ENCODE measurements around the gene ELOVL6.
A peak's percentile ranks its signal among the peaks of the same experiment; 100 is the strongest.
"Not testable (repeated sequence)": the region's sequence is repeated elsewhere in the genome, so short reads cannot be mapped to it uniquely, and the experiment has no call there.

Gene ELOVL6

DNA sequence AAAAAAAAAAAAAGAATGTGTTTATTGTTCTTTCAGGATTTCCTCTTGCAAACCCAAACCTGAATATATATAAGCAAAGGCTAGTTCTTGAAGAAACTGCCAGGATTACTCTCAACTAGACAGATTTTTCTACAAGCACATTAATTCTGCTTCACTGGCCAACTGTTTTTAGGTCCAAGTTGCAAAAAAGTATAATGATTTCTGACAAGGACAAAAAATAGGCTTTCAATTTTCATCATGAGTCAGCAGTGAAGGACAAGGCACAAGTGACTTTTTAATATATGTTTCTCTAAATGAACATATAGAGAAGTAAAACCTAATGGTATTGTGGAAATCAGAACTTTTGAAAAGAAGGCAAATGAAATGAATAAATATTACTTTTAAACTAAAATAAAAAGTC is 73.7 kb downstream of the ELOVL6 start:
- no peak for DNase-seq (ENCODE audit: low read depth in 3 of 3)

DNA sequence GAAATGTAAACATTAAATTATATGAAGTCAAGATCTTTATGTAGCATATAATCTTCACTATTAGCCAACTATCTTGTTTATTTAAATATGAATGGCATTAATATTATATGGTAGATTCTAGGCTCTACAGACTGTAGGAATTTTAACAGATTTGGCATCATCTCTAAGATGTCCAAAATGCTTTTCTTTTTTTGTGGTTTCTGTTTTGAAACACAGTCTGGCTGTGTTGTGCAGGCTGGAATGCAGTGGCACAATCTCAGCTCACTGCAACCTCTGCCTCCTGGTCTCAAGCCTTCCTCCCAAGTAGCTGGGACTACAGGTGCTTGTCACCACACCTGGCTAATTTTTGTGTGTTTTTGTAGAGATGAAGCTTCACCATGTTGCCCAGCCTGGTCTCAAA is 76.2 kb downstream of the ELOVL6 start:
- no peak for DNase-seq (ENCODE audit: low read depth in 3 of 3)

DNA sequence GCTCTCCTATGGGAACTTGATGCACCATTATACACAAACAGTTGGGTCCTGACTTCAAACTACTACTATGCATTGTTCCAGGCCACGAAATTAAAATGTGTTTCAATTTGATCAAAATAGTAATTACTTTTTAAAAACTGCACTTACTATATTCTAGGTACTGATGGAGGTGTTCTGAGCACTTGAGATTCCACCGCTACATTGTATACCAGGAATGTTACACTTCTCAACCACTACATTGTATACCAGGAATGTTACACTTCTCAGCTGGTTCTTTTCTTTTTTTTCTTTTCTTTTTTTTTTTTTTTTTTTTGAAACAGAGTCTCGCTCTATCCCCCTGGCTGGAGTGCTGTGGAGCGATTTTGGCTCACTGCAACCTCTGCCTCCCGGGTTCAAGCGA is 77.9 kb downstream of the ELOVL6 start:
- no peak for DNase-seq (ENCODE audit: low read depth in 3 of 3)

DNA sequence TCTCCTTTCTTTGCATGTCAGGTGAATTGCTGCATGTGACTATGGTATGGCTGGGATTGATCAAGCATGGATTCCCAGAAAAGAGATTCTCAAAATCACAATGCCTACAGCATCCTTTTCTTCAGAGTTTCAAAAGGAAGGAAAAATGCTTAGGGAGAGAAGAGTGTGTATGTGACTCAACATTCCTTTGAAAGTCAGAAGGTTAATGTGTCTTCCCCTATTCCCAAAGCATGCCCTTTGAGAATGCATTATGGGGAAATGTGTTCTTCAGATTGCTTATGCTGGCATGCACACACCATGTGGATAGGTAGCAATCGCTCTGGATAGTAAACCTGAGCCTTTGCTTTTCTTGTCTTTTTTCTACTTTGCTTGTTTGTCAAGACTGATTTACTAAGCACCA is 78.5 kb downstream of the ELOVL6 start:
- no peak for DNase-seq (ENCODE audit: low read depth in 3 of 3)

DNA sequence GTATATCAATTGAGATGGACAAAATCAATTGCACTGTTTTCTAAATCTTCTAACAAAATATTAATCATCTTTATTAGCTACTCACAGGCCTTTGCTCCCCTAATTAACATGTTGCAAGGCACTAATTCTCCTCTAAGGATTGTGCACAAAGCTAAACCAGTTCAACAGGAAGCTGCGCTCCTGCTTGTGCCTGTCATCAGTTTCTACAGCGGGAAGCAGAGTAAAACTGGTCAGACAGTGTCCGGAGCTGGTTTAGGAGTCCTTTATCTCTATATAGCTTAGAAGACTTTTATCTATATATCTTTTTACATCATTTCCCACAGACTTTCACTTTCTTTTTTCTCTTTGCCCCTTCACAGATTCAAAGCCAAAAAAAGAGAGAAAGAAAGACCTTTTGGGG is 79.1 kb downstream of the ELOVL6 start:
- no peak for DNase-seq (ENCODE audit: low read depth in 3 of 3)

DNA sequence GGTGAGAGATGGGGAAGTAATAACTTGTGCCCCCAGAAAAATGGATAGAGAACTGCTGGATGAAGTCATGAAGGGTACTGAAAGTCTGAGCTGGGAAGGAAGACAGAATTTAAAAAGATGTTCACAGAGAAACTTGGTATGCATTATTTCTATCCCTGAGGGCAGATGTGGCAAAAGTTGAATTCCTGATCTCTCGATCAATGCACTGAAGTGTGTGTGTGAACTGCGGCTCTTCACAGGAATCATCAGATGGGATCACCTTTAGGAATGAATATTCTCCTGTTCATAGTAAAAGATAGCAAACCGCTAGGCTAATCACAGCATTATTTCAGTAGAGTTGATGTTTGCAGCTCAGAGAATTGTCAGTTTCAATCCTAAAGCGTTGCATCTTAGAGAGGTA is 86.4 kb downstream of the ELOVL6 start:
- DNase-seq (ENCODE audit: low read depth in 3 of 3): no peak

DNA sequence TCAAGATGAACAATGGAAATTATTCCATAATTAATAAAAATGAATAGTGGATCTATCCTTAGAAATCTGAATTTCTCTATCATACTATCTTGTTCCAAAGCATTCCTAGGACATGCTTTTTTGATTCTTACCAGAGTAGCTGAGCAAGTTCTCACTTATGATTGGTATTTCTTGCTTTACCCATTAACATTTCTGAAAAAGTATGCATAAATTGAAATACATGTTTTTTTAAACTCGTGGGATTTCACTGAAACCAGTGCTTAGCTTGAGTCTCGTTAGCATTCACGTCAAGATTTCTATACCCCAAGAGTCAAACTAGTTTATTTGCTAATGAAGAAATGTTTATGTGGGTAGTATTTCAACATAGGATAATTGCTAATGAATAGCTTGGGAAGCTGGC is 89.0 kb downstream of the ELOVL6 start:
- DNase-seq (ENCODE audit: low read depth in 3 of 3): no peak

DNA sequence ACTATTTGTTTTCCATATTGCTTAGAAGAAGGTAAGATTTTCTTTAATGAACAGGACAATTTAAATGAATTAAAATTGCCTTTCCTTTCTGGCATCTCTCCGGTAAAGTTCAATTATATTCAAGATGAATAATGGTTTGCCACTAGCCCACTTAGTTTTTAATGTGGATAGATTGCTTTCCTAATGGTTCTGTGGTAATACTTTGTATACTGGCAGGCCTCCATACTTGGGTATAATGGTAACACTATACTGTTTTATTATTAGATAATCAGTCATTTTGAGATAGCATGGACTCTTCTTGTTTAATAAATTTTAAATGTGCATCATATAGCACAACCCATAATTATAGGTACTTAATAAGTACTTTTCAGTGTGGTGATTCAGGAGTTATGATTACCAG is 89.5 kb downstream of the ELOVL6 start:
- no peak for DNase-seq (ENCODE audit: low read depth in 3 of 3)

DNA sequence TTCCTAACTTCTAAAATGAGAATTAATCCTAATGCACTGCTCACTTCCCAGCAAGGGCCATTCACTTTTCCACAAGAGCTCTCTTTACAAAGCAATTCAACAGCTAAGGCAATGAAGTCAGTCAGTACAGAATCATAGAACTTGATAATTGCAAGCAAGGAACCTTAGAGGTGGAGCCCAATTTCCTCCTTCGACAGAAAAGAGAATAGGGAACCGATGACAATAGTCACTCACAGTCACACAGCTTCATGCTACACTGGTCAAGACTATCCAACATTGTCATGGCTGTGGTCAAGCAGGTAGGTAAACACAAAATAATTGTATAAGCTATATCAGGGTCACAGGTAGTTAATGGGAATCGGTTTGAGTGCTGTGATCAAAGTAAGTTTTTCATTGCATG is 90.0 kb downstream of the ELOVL6 start:
- no peak for DNase-seq (ENCODE audit: low read depth in 3 of 3)

DNA sequence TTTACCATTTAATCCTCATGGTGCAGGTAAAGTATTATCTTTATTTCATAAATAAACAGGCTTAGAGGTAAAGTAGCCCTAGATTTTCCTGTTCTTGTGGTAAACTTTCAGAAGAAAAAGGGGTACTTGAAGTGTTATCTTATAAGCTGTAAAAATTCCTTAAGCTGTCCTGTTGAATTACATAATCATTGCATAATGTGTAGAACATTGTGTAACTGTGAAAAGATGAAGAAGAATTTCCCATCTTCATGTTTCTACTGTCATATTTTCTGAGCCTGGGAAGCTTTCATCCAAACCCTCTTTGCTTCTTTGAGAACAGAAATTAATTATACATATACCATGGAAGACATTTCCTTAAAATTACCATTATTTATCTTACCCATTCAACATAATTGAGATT is 90.5 kb downstream of the ELOVL6 start:
- DNase-seq (ENCODE audit: low read depth in 3 of 3): no peak

DNA sequence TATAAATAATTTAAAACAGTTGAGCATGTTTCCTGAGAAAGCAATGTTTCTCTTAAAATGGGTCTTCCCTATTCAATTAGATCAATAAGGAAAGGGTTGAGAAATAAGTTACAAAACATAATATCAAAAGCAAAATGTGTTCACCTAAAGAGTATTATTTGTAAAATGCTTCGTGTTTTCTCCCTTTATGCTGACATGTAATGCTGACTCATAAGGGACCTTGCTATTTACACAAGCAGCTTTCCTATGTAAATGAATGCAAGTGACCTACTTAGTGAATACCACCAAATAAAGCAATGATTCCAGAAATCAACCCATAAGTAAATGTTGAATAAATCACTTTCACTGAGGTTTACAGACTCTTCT is 91.5 kb downstream of the ELOVL6 start:
- no peak for DNase-seq (ENCODE audit: low read depth in 3 of 3)

DNA sequence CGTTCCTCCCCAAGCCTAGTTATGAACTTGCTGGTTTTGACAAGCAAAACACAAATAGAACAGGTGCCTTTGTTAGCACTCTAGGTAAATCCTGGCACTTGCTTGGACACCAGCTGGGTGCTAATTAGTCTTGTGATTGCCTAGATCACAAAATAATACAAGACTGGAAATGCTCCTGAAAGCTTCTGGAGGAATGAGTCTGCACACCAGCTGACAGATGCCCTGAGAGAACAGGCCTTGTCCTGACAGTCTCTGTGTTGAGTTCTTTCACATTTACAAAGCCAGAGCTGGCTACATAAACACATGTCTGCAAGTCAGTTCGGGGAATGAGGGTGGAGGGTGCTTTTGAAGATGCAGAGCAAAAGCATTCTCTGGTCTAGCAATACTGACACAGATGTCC is 93.8 kb downstream of the ELOVL6 start:
- no peak for DNase-seq (ENCODE audit: low read depth in 3 of 3)

DNA sequence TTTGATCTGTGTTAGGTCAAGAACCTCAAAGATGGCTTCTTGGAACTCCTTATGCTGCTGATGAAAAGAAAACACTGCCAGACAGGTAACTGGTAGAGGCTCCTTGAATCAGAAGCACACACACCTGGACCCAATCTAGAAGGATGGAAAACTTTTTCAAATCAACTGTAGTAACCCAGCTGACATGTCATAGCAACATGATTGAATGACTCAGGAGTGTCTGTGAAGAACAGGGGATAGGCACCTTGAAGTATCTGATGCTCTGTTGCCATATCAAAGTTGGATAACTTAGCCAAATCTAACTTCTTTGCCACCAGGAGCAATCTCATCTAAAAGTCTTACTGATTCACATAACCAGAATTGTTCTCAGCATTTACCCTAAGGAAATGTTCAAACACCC is 98.8 kb downstream of the ELOVL6 start:
- DNase-seq (ENCODE audit: low read depth in 3 of 3): no peak

DNA sequence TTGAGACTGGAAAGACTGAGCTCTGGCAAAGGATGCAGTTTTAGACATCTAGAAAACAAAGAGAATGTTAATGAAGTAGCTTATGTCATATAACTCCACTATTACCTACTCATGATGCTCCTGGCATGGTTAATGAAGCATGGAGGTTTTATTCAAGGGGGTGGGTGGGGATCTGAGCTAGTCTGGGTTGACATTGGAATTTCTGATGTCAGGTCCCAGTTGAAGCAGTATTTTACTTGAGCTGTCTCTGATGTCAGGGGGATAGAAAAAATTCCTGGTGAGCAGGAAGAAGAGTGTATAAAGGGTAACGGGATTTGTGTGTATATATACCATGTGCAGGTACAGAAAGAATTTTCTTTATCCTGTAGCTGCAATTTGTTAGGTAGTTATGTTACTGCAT is 102.0 kb downstream of the ELOVL6 start:
- DNase-seq (ENCODE audit: low read depth in 3 of 3): no peak

DNA sequence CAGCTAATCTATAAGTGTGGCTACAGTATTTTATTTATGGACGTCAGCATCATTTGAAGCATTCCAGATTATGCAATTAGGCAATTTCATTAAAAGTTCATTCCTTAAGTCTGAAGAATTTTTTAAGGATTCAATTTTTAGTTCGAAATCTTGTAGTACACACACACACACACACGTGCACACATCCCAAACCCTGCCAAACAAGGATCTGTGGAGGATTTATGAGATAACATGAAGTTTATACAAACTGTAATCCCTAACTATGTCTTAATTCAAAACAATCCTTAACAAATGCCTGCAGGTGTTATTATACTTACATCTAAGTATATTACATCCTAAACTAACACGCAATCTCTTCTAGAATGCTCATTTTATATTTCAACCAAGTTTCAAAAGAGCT is 105.8 kb downstream of the ELOVL6 start:
- DNase-seq (ENCODE audit: low read depth in 3 of 3): no peak

DNA sequence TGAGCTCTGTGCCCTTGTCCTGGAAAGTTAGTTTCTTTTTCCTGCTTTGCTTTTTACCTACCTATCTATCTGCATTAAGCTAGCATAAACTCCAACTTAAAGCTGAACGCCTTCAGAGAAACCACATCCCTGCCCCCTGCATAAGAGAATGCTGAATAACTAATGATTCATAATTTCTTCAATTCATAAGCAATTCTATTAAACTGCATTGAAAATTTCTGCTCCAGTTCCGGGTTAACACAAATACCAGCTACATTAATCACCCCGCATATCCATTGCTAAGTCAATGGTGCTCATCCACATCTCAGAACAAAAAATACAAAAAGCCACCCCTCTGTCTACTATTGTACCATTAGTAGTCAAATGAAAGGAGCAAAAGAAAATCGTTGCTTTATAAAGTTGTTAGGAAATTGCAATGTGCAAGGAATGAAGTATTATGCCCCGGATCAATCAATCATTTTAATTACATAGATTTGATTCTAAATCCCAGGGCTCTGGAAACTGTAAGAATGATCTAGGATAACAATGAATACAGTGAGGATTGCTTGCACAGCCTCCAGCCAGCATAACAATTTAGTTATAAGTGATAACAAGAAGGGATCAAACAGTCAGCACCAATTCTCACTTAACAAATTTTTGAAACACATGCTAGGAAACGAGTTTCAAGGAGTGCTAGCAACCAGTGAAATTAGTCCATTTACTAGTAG is 106.8 kb downstream of the ELOVL6 start:
- DNase-seq (ENCODE audit: low read depth in 3 of 3): no peak

DNA sequence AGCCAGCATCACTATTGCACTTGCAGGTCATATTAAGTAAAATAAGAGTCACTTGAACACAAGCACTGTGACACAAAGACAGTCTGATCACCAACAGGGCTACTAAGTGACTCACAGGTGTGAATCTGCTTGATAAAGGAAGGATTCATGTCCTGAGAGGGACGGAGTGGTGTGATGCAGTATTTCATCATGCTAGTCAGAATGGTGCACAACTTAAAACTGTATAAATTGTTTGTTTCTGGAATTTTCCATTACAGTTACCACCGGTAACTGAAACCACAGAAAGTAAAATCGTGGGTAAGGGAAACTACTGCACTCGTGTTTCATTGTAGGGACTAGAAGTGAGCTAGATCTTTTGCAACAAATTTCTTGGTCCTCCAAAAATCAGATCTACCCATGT is 109.7 kb downstream of the ELOVL6 start:
- peak in 2 of 3 experiments; percentile 3 to 14 for DNase-seq (ENCODE audit: low read depth in 3 of 3)

DNA sequence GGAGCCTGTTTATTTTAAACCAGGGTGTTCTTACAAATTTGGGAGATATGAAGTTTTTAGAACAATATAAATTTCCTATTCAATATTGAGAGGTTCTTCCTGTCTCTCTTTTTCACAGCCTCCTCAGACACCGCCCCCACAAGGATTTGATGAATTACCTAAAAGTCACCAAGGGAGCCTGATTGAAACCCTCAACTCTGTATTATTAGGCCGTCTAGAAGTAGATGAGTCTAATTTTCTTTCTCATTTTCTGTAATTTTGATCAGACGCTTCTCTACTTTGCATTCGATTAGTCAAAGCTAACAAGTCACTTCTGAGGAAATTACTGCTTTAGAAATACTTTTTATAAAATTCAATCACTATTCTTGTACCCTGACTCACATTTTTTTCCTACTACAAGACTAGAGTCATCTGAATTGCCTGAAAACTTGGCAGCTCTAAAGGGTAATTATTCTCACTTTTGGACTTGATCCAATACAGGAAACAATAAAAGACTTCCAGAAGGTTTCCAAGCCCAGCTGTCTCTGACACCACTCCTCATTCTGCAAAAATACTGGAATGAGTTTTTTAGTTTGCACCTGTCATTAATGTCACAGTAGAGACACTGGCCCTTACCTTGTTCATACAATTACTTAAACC is 111.2 kb downstream of the ELOVL6 start:
- DNase-seq (ENCODE audit: low read depth in 3 of 3): no peak

DNA sequence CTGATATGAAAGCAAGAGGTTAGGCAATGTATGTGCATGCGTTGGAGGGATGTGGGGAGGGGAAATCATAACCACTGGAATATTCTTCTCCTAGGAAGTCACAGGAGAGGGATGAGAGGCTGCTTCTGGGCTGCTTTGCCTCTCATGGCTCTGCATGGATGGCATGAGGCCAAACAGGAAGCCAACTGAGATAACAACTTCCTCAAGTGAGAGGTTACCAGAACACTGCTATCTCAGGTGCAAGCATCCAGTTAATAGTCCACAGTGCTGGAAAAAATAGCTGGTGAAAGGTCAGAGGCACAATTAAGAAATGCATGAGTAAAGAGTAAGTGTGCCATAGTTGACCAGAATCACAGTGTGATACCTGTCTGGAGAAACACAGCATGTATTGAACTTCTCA is 113.3 kb downstream of the ELOVL6 start:
- DNase-seq (ENCODE audit: low read depth in 3 of 3): no peak

DNA sequence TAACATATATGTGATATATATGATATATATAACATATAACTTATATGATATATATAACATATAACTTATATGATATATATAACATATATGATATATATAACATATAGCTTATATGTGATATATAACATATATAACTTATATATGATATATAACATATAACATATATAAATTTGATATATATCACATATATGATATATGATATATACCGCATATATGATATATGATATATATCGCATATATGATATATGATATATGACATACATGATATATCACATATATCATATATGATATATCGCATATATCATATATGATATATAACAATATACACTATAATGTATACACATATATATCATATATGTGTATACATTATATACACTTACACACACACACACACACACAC is 114.3 kb downstream of the ELOVL6 start:
- no peak for DNase-seq (ENCODE audit: low read depth in 3 of 3)

DNA sequence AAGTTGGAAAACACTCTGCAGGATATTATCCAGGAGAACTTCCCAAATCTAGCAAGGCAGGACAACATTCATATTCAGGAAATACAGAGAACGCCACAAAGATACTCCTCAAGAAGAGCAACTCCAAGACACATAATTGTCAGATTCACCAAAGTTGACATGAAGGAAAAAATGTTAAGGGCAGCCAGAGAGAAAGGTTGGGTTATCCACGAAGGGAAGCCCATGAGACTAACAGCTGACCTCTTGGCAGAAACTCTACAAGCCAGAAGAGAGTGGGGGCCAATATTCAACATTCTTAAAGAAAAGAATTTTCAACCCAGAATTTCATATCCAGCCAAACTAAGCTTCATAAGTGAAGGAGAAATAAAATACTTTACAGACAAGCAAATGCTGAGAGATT is 120.3 kb downstream of the ELOVL6 start:
- not testable (repeated sequence) for DNase-seq (ENCODE audit: low read depth in 3 of 3)

DNA sequence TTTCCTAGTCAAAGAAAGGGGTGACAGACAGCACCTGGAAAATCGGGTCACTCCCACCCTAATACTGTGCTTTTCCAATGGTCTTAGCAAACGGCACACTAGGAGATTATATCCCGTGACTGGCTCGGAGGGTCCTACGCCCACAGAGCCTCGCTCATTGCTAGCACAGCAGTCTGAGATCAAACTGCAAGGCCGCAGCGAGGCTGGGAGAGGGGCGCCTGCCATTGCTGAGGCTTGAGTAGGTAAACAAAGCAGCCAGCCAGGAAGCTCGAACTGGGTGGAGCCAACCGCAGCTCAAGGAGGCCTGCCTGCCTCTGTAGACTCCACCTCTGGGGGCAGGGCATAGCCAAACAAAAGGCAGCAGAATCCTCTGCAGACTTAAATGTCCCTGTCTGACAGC is 121.6 kb downstream of the ELOVL6 start:
- DNase-seq (ENCODE audit: low read depth in 3 of 3): not testable (repeated sequence)

DNA sequence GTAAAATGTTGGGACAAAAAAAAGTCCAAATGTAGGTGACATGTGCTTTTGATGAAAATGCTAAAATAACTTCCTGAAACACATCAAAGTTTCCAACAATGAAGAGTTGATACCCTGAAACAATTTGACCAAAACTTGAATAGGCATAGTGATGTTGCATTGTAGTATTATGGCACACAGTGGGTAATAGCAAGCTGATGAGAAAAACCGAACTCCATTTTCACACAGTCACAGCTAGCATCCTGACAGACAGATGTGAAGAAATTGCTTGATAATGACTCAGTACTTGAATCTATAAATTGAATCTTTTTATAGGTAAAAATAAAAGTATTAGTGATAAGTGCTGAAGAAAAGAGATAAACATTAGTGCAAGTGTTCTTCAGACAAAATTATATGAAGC is 122.5 kb downstream of the ELOVL6 start:
- no peak for DNase-seq (ENCODE audit: low read depth in 3 of 3)

All from stimulated activated CD4-positive, alpha-beta T cell treated with anti-CD3 and anti-CD28 coated beads, TNF-alpha, amount 100 ng/mL, for 24 hours (primary cell).